GM18511 (cell line): ENCODE data around the gene WDR91.
A peak's percentile ranks its signal among the peaks of the same experiment; 100 is the strongest.

Experiments used
- ATAC-seq: cut with Tn5 transposase; IDR thresholded peaks from one replicate; pipeline ENCODE4 v1.9.1; 2021; ENCODE audit warnings: mild to moderate bottlenecking, moderate library complexity; ENCODE audit not compliant: unreplicated experiment

The WDR91 gene

GRCh38 chr7:135164357-135165061 lies 46.8 kb downstream of the WDR91 start:
- no peak for ATAC-seq

- no peak for ATAC-seq
Measured at GRCh38 chr7:135162382-135163001, 48.8 kb downstream of the WDR91 start.

GRCh38 chr7:135161669-135162068 lies 49.7 kb downstream of the WDR91 start:
- no peak for ATAC-seq

- ATAC-seq, result no peak
Measured at GRCh38 chr7:135160858-135161653, 50.3 kb downstream of the WDR91 start.

- ATAC-seq, result peak; percentile 60
Measured at GRCh38 chr7:135160098-135160857, 51.0 kb downstream of the WDR91 start.

GRCh38 chr7:135159359-135160085 lies 51.8 kb downstream of the WDR91 start:
- ATAC-seq, result no peak

- no peak for ATAC-seq
Measured at GRCh38 chr7:135158874-135159273, 52.5 kb downstream of the WDR91 start.

GRCh38 chr7:135158141-135158655 lies 53.1 kb downstream of the WDR91 start:
- no peak for ATAC-seq

GRCh38 chr7:135156290-135156689 lies 55.0 kb downstream of the WDR91 start:
- no peak for ATAC-seq

- no peak for ATAC-seq
Measured at GRCh38 chr7:135154734-135155133, 56.6 kb downstream of the WDR91 start.

GRCh38 chr7:135152442-135152841 lies 58.9 kb downstream of the WDR91 start:
- no peak for ATAC-seq

GRCh38 chr7:135151533-135151932 lies 59.8 kb downstream of the WDR91 start:
- ATAC-seq, result no peak

- no peak for ATAC-seq
Measured at GRCh38 chr7:135151132-135151531, 60.2 kb downstream of the WDR91 start.

GRCh38 chr7:135150072-135150782 lies 61.1 kb downstream of the WDR91 start:
- ATAC-seq, result no peak

- peak; percentile 73 for ATAC-seq
Measured at GRCh38 chr7:135147899-135148721, 63.2 kb downstream of the WDR91 start, which contains the start of gene TMEM140. TMEM140 (plus strand) TSS chr7:135148072; CDS start chr7:135164442, 16,370 bp downstream.

GRCh38 chr7:135147341-135147898 lies 63.9 kb downstream of the WDR91 start:
- peak; percentile 11 for ATAC-seq

- no peak for ATAC-seq
Measured at GRCh38 chr7:135143885-135144668, 67.2 kb downstream of the WDR91 start.
